Cardiac fibroblast (primary cell): ENCODE data around the gene YDJC.

Experiments used
- DNase-seq, 2 donors: peaks; one replicate each; pipeline versions ENCODE4 v3.0.0 to v3.0.0-alpha.2; 2010; ENCODE audit warnings: low read depth in 2 of 2
- H3K4me3 ChIP-seq, 2 donors: replicated peaks in 1 of 2; 1 replicate in 1 of 2; 2 replicates in 1 of 2; pipeline ENCODE4 v1.5.1; 2011; ENCODE audit warnings: low read depth in 2 of 2, low read length in 2 of 2, mild to moderate bottlenecking in 2 of 2, moderate library complexity in 1 of 2
- TF ChIP-seq, protein P1 (sequence below): IDR thresholded peaks from one replicate; pipeline ENCODE4 v1.5.1; 2011; ENCODE audit warnings: low read depth, mild to moderate bottlenecking, low read length, inconsistent platforms

The YDJC gene

GRCh38 chr22:21660904-21661303 lies 31.1 kb upstream of the YDJC start:
- no peak for DNase-seq
- no peak overlapping the region for H3K4me3 ChIP-seq
- TF ChIP-seq, protein P1, sequence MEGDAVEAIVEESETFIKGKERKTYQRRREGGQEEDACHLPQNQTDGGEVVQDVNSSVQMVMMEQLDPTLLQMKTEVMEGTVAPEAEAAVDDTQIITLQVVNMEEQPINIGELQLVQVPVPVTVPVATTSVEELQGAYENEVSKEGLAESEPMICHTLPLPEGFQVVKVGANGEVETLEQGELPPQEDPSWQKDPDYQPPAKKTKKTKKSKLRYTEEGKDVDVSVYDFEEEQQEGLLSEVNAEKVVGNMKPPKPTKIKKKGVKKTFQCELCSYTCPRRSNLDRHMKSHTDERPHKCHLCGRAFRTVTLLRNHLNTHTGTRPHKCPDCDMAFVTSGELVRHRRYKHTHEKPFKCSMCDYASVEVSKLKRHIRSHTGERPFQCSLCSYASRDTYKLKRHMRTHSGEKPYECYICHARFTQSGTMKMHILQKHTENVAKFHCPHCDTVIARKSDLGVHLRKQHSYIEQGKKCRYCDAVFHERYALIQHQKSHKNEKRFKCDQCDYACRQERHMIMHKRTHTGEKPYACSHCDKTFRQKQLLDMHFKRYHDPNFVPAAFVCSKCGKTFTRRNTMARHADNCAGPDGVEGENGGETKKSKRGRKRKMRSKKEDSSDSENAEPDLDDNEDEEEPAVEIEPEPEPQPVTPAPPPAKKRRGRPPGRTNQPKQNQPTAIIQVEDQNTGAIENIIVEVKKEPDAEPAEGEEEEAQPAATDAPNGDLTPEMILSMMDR: no peak

- no peak for DNase-seq
- TF ChIP-seq, protein P1: no peak
Measured at GRCh38 chr22:21659864-21660525, 30.2 kb upstream of the YDJC start.

DNA sequence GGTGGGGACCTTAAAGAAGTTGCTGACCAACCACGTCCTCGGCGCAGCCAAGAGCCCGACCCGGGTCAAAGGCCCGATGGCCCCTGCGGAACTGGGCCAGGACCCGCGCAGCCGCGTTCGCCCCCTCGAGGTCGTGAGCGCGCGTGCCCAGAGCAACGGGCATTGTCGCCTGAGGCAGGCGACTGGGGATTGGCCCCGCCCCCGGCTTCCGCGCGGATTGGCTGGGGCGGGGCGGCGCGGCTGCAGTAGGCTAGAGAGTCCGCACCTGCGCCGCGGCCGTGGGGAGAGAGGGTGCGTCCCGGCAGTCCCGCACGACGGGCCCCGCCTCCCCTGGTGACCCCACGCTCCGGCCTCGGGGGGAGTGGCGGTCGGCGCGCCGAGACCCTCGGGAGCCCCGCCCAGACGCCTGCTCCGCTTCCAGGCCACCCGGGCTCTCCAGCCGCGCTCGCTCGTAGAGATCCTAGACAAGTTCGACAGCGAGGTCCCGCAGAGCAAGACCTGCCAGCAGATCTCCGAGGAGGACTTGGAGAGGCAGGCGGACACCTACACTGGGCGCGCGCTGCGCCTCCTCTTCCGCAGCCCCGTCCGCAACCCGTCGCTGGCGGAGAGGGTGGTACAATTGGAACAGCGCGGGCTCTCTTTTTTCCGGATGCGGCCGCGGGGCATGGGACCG lies 27.7 kb upstream of the YDJC start:
- H3K4me3 ChIP-seq: peak overlapping the region; percentile 48 to 49
- peak; percentile 15 to 28 for DNase-seq
- TF ChIP-seq, protein P1: no peak

More at GRCh38 chr22:21659864-21660525, 30.2 kb upstream of the YDJC start:
- no peak overlapping the region for H3K4me3 ChIP-seq

DNA sequence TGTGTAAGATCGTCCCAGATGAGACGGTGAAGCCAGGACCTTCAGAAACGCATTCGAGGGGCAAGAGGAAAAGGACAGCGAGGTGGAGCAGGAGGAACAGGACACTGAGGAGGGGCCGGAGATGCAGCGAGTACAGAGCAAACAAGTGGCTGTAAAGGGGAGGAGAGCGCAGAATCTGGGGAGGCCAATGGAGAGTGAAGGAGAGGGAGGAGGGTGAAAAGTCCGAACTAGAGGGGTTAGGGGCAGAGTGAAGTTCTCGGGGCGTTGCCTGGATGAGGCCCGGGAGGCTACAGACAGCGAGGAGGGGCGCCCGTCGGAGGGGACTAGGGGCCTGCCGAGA lies 27.2 kb upstream of the YDJC start:
- no peak for DNase-seq
- peak overlapping the region; percentile 17 to 48 for H3K4me3 ChIP-seq
- TF ChIP-seq, protein P1: no peak

GRCh38 chr22:21652547-21653545 lies 23.0 kb upstream of the YDJC start:
- TF ChIP-seq, protein P1: no peak
- peak overlapping the region; percentile 81 for H3K4me3 ChIP-seq
- no peak for DNase-seq

DNA sequence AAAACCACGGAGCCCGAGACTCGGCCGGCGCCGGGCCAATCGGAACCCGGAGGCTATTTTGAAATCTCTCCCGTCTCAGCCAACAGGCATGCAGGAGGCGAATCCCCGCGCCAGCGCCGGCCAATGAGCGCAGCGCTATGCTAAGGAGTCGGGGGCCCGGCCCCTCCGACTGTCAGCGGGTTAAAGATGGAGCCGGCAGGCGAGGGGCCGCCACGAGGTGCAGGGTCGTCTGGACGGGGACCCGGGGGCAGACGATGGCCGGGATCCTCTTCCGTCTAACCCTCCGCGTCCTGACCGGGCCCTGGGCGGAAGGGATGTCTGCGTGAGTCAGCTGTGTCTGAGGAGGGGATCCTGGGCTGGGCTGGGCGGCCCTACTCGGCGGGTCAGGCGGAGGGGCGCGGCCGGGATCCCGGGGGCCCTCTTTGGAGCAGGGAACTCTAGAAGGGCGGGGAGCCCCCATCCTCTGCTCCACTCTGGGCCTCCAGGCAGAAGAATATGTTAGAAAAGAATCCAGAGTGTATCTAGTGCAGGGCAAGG lies 22.3 kb upstream of the YDJC start:
- H3K4me3 ChIP-seq: peak overlapping the region; percentile 81
- TF ChIP-seq, protein P1: no peak

More for the DNA sequence above, 22.3 kb upstream of the YDJC start:
- DNase-seq: peak; percentile 85 to 87
